NCI-H69 (cell line): ENCODE measurements around the gene SLC25A20.

ENCODE experiments used
- DNase-seq: peaks from one replicate; lab custom pipeline; 2025; lab: John Stamatoyannopoulos, UW

The SLC25A20 gene

DNA sequence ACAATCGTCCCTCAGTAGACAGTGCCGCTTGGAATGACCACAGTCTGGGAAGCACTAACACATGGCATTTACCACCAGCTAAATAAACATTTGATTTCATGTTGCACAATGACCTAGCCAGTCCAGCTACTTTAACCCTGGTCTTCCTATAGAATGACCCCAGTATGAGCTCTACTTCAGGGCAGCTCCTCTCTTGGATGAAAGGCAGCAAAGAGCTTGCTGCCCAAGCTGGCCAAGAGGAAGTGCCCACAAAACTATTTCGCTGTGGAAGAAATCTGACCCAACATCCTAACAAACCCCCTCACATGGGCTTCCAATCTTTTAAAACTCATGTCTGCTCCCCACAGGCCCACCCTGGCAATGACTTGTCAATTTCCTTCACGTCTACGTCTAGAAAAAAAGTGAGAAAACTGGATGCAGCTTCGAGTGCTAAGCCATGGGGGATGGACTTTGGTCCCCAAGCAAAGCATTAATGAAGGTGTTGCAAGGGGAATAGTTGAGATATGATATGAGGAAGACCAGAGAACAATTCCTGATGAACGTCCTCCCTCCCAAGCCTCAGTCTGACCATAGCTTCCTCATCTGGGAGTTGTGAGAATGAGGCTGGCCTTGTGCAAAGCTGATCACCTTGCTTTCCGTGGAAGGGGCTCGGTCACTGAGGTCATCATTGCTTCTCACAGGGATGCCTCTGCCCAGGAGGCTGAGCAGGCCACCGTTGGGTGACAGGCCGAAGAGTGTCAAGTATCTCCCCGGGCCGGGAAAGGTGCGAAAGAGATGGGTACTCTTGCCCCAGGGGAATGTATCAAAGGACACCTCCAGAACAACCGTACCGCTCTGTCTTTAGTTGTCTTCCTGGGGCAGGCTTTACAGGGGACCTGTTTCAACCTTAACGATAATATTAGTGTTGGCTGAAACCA is 964 bp downstream of the SLC25A20 start:
- DNase-seq = no peak

DNA sequence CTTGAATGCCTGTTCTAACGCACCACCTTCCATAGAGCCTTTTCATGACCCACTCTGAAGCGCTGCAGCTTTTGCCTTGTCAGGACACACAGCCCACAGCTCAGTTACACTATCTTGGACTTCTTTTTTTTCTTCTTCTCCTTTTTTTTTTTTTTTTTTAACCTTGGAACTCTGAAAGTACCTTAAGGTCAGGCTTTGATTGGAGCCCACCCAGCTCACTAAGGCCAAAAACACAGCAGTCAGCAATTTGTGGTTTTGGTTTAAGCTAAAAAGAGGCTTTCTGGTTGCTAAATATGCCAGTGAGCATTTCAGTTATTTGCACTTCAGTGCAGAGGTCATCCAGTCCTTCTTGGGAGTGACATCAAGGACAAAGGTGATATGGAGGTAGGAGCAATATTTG is 1.7 kb downstream of the SLC25A20 start:
- no peak for DNase-seq

DNA sequence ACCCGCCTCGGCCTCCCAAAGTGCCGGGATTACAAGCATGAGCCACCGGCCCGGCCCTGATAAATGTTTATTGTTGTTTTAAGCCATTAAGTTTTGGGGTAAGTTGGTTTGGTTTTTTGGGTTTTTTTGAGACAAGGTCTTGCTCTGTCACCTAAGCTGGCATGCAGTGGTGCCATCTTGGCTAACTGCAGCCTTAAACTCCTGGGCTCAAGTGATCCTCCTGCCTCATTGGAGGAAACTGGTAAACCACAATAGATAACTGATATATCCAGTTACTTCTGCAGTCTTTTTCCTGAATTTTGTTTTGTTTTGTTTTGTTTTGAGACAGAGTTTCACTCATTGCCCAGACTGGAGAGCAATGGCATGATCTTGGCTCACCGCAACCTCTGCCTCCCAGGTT is 4.2 kb downstream of the SLC25A20 start:
- no peak for DNase-seq

DNA sequence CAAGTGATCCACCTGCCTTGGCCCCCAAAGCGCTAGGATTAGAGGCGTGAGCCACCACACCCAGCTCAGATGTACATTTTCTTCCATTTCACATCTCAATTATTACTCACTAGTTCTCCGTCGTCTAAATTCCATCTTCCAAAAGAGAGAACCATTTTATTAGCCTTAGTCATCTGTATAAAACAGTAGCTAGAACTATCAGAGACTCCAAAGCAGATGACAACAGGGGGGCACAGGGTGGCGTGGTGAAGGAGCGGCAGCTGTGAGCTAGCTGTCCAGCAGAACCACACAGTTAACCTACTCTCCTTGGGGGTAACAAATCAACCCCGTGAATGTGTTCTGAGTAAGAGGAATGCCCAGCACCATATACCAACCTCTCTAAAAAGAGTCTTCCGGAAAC is 7.1 kb downstream of the SLC25A20 start:
- DNase-seq = no peak

DNA sequence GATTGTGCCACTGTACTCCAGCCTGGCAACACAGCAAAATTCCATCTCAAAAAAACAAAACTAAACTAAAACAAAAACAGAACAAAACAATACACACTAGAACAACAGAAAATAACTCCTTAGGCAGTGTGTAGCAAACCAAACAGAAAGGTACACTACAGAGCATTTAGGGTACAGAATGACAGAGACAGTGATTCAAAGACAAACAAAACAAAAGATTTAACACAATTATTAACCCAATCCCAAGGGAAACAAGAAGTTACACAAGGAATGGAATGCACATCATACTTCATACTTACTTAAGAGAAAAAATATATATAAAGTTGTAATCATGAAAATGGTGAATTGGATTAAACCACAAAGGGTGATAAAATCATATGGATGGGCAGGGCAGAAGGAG is 12.9 kb downstream of the SLC25A20 start:
- no peak for DNase-seq

- no peak for DNase-seq
Observed at GRCh38 chr3:48881652-48882114, 17.0 kb downstream of the SLC25A20 start.

- no peak for DNase-seq
Observed at GRCh38 chr3:48881006-48881405, 17.7 kb downstream of the SLC25A20 start.

GRCh38 chr3:48879994-48880377 is 18.7 kb downstream of the SLC25A20 start:
- DNase-seq = no peak

DNA sequence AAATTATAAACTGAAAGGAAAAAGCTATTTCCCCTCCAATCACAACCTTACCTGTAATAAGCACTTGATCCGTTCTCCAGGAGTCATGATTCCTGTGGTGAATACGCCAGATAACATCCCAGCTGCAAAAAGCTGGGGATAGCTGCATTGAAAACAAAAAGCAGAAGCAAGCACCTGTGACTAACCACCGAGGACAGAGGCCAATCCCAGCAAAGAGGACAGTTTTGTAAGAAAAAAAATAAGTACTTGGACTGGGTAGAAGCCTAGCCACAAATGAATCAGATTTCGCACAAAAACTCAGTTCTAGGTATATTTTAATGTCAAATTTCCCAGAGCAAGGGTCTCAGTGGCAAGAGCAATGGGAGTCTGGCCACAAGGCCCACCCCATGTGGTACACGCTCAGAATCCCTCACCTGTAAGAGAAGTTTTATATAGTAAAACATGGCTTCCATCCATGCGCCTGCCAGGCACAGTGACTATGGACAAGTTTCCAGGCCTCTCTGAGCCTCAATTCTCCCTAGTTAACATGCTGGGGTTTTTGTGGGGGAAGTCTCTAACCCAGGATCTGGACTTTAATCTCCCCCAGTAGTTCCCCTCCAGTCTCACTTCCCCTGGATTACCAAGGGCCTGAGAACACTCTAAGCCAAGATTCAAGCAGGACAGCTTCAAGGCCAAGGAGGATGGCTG is 19.2 kb downstream of the SLC25A20 start:
- DNase-seq = no peak

DNA sequence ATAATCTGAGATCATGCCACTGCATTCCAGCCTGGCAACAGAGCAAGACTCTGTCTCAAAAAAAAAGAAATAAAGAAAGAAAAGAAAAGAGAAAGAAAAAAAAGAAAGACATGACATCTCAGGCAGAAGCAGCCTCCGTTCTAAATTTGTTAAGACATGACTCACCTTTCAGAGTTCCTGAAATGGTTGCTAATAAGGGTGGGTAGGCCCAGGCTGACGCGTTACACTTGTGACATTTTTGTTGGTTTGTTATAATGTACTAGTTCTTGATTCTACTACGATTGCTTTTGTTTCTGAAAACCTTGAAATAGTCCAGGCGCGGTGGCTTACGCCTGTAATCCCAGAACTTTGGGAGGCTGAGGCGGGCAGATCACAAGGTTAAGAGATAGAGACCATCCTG is 21.0 kb downstream of the SLC25A20 start:
- DNase-seq = no peak

DNA sequence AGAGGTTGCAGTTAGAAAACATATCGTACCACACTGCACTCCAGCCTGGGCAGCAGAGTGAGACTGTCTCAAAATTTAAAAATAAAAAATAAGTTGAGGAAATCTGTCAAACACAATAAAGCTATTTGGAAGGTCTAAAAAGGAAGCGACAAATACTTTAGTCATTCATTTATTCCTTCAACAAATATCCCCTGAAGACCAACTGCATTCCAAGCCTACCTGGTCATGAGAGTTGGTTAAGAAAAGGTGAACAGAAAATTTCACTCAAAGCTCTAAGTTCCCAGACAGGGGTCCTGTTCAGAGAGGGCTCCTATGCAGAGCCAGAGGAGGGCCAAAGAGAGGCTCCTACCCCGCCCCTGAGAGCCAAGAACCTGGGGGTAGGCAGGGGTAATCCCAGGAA is 35.6 kb downstream of the SLC25A20 start:
- DNase-seq = no peak

- no peak for DNase-seq
Observed at GRCh38 chr3:48859206-48859605, 39.5 kb downstream of the SLC25A20 start.

GRCh38 chr3:48858709-48859108 is 40.0 kb downstream of the SLC25A20 start:
- no peak for DNase-seq

GRCh38 chr3:48857641-48858040 is 41.0 kb downstream of the SLC25A20 start:
- DNase-seq = no peak

GRCh38 chr3:48856469-48856868 is 42.2 kb downstream of the SLC25A20 start:
- DNase-seq = peak; percentile 69

DNA sequence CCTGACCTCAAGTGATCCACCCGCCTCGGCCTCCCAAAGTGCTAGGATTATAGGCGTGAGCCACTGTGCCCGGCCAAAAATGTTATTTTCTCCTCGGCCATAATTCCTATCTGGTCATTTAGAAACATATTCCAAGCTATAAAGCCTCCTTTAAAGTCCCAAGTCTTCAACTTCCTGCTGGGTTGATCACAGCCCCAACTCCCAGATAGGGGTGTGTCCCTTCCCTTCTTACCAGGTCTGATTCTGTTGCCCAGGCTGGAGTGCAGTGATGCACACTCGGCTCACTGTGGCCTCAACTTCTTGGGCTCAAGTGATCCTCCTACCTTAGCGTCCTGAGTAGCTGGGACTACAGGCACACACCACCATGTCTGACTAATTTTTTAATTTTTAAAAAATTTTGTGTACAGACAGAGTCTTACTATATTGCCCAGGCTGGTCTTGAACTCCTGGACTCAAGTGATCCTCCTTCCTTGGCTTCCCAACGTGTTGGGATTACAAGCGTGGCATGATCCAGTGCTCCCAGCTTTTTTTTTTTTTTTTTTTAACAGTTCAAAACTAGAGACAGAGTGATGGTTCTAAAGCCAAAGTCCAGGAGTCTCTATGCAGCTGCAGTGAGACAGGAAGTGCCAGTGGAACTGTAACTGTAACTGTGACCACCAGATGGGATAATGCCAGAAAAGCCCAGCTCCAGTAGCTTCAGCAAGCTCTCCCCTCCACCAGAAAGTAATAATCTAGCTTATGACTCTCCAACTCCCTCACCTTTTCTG is 42.8 kb downstream of the SLC25A20 start:
- peak; percentile 65 for DNase-seq

GRCh38 chr3:48852151-48852550 is 46.5 kb downstream of the SLC25A20 start:
- no peak for DNase-seq

DNA sequence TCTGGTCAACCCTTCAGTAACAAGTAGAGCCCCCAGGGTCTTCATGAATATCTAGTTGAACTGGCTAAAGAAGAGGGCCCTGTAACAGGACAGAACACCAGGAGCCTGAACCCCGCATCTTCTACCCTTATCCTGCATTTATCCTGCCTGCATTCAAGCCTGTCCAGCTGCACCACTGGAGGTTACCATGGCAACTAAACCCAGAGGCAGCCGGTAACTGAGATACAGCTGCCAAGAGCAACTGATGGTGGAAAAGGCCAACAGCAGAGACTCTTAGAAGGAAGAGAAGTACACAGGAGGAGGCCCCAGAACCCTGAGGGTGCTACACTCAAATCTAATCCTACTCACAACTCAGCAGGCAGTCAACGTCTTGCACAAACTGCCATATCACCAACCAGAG is 47.3 kb downstream of the SLC25A20 start:
- peak; percentile 71 for DNase-seq

- DNase-seq = peak; percentile 62
Observed at GRCh38 chr3:48848816-48849515, 49.7 kb downstream of the SLC25A20 start.

DNA sequence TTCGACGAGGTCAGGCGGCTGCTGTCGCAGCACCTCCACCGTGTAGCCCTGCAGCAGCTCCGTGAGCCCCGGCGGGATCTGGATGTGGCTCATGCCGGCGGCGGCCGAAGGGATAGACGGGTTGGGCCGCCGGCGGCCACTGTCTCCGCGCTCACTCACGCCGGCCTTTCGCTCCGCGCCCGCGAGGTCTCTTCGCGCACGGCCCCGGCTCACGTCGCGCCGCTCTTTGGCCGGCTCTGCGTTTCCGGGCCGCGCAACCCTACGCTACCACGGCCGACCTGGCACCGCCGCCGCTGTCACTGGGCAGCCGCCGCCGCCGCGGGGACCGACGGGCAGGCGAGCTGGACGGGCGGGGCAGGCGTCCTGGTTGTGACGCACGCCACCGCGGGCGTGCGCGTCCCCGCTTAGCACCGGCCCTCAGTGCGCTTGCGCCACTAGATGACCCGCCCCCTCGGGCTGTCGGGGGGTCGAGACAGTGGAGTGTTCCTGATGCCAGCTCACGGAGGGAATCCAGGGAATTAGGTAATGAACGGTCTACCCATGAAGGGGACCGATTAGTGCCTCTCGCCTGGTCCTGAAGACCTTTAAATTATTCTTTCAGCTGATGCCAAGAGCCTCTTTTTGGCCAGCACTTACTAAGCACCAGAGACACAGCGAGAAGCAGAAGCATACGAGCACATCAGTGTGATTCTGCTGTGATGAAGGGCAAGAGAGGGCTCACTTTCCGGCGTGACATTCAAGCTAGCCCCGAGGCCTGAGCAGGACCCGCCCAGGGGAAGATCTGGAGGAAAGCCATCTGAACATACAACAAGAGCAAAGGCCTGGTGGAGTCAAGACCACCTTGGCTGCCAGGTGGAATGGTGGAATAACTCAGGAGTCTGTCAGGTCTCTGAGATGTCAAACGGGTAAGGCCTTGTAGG is 50.9 kb downstream of the SLC25A20 start, which contains the start of gene PRKAR2A:
Gene PRKAR2A, minus strand, starts transcription at position 371 of the 920 bp plus-strand sequence. Its CDS starts 278 bp downstream, at position 93.
- DNase-seq = peak; percentile 90
